MM.1S (cell line): Measurements from ENCODE around the gene COL24A1.

ENCODE experiments used
- DNase-seq: peaks from one replicate; pipeline ENCODE4 v3.0.0-alpha.2; 2015
- H2AFZ ChIP-seq: fragments of 300-600 bp; sonication (generic); 2 replicates; pipeline ENCODE4 v1.6.0; 2016; ENCODE audit warnings: antibody characterized with exemption, low read length
- H3F3A ChIP-seq: fragments of 300-600 bp; sonication (generic); 2 replicates; pipeline ENCODE4 v1.6.1; 2016; ENCODE audit warnings: mild to moderate bottlenecking, antibody characterized with exemption, low read length, moderate library complexity, mixed read lengths; ENCODE audit not compliant: insufficient read depth
- H3K27ac ChIP-seq: fragments of 300-600 bp; sonication (generic); 2 replicates; pipeline ENCODE4 v1.5.1; 2016; ENCODE audit warnings: mild to moderate bottlenecking, low read length
- H3K27me3 ChIP-seq: fragments of 300-600 bp; sonication (generic); replicated peaks from 2 replicates; pipeline ENCODE4 v1.6.0; 2016; ENCODE audit warnings: low read length; ENCODE audit not compliant: insufficient read depth
- H3K36me3 ChIP-seq: fragments of 300-600 bp; sonication (generic); replicated peaks from 2 replicates; pipeline ENCODE4 v1.6.1; 2016; ENCODE audit warnings: mild to moderate bottlenecking, low read length, mixed read lengths; ENCODE audit not compliant: insufficient read depth
- H3K4me1 ChIP-seq: fragments of 300-600 bp; sonication (generic); 2 replicates; pipeline ENCODE4 v1.6.1; 2016; ENCODE audit warnings: low read length, mixed read lengths
- H3K4me2 ChIP-seq: fragments of 300-600 bp; sonication (generic); 2 replicates; pipeline ENCODE4 v1.6.0; 2016; ENCODE audit warnings: low read depth, low read length
- H3K4me3 ChIP-seq: fragments of 300-600 bp; sonication (generic); 2 replicates; pipeline ENCODE4 v1.5.1; 2016; ENCODE audit warnings: low read length, mixed read lengths
- H3K79me2 ChIP-seq: fragments of 300-600 bp; sonication (generic); 2 replicates; pipeline ENCODE4 v1.6.1; 2016; ENCODE audit warnings: mixed run types, low read length, mixed read lengths
- H3K9ac ChIP-seq: fragments of 300-600 bp; sonication (generic); 2 replicates; pipeline ENCODE4 v1.6.1; 2016; ENCODE audit warnings: low read length, mixed read lengths
- H3K9me2 ChIP-seq: fragments of 300-600 bp; sonication (generic); replicated peaks from 2 replicates; pipeline ENCODE4 v1.6.1; 2016; ENCODE audit warnings: mild to moderate bottlenecking, low read length, mixed read lengths; ENCODE audit not compliant: insufficient read depth
- H3K9me3 ChIP-seq: fragments of 300-600 bp; sonication (generic); replicated peaks from 2 replicates; pipeline ENCODE4 v1.6.1; 2016; ENCODE audit warnings: mild to moderate bottlenecking, low read length, mixed read lengths; ENCODE audit not compliant: insufficient read depth
- H4K20me1 ChIP-seq: fragments of 300-600 bp; sonication (generic); 2 replicates; pipeline ENCODE4 v1.6.1; 2016; ENCODE audit warnings: mild to moderate bottlenecking, low read length, moderate library complexity, mixed read lengths; ENCODE audit not compliant: insufficient read depth
- CTCF ChIP-seq: fragments of 300-600 bp; sonication (generic); IDR thresholded peaks from 2 replicates; pipeline ENCODE4 v1.5.1; 2016; ENCODE audit warnings: antibody characterized with exemption, low read length, mixed read lengths
- EZH2 ChIP-seq: fragments of 300-600 bp; sonication (generic); optimal IDR thresholded peaks from 2 replicates; pipeline ENCODE3; 2017; ENCODE audit warnings: low read depth, mild to moderate bottlenecking, antibody characterized with exemption, low read length, mixed read lengths
- EZH2phosphoT487 ChIP-seq: fragments of 300-600 bp; sonication (generic); IDR thresholded peaks from 2 replicates; pipeline ENCODE4 v1.6.1; 2018; ENCODE audit warnings: antibody characterized with exemption, low read length

COL24A1 gene

GRCh38 chr1:85943945-85944344 lies 212.6 kb downstream of the COL24A1 start:
- no peaks in the 10 kb centered on the region for H3K27me3 ChIP-seq
- peaks cover 3% of the 10 kb centered on the region; the same call in 1 of the 2 replicates for H3F3A ChIP-seq
- H3K9me2 ChIP-seq, result no peaks in the 10 kb centered on the region
- H3K79me2 ChIP-seq, result no peaks in the 10 kb centered on the region
- H4K20me1 ChIP-seq, result no peaks in the 10 kb centered on the region
- H2AFZ ChIP-seq, result no peak overlapping the region
- peaks cover 16% of the 10 kb centered on the region for H3K4me1 ChIP-seq
- no peak overlapping the region for H3K4me3 ChIP-seq
- no peak overlapping the region for H3K4me2 ChIP-seq
- H3K9me3 ChIP-seq, result no peaks in the 10 kb centered on the region
- no peak for TF ChIP-seq EZH2
- TF ChIP-seq CTCF, result no peak
- no peak for TF ChIP-seq EZH2phosphoT487
- H3K36me3 ChIP-seq, result no peaks in the 10 kb centered on the region
- DNase-seq, result no peak
- H3K27ac ChIP-seq, result no peak overlapping the region
- no peak overlapping the region for H3K9ac ChIP-seq

GRCh38 chr1:85943526-85943925 lies 213.0 kb downstream of the COL24A1 start:
- no peak for DNase-seq
- no peak for TF ChIP-seq EZH2
- Histone ChIP-seq H3K9me3 (no peaks in the 10 kb centered on the region), H3K36me3 (no peaks in the 10 kb centered on the region), H3K27ac (no peak overlapping the region), H3K4me2 (no peak overlapping the region), H3K9ac (no peak overlapping the region), H3F3A (peaks cover 3% of the 10 kb centered on the region; the same call in 1 of the 2 replicates), H3K79me2 (no peaks in the 10 kb centered on the region), H3K4me1 (peaks cover 16% of the 10 kb centered on the region), H4K20me1 (no peaks in the 10 kb centered on the region), H3K27me3 (no peaks in the 10 kb centered on the region), H3K9me2 (no peaks in the 10 kb centered on the region), H3K4me3 (no peak overlapping the region), H2AFZ (no peak overlapping the region)

- TF ChIP-seq EZH2phosphoT487 (no peak), EZH2 (no peak), CTCF (no peak)
- no peak for DNase-seq
- Histone ChIP-seq H3K27me3 (no peaks in the 10 kb centered on the region), H3K79me2 (no peaks in the 10 kb centered on the region), H3K27ac (no peak overlapping the region), H3K9me3 (no peaks in the 10 kb centered on the region), H3K9ac (no peak overlapping the region), H3F3A (peaks cover 3% of the 10 kb centered on the region; the same call in 1 of the 2 replicates), H3K4me1 (0 out of 2 replicates have a peak, but pooled peaks cover 4% of the 10 kb centered on the region), H3K4me3 (no peak overlapping the region), H2AFZ (no peak overlapping the region), H3K4me2 (no peak overlapping the region), H3K36me3 (no peaks in the 10 kb centered on the region), H4K20me1 (no peaks in the 10 kb centered on the region), H3K9me2 (no peaks in the 10 kb centered on the region)
Measured at GRCh38 chr1:85940656-85941306, 215.8 kb downstream of the COL24A1 start.

GRCh38 chr1:85938829-85939228 lies 217.7 kb downstream of the COL24A1 start:
- Histone ChIP-seq H3K9me2 (no peaks in the 10 kb centered on the region), H4K20me1 (no peaks in the 10 kb centered on the region), H3K36me3 (no peaks in the 10 kb centered on the region), H3K9ac (no peak overlapping the region), H3K9me3 (no peaks in the 10 kb centered on the region), H3F3A (peaks cover under 1% of the 10 kb centered on the region; the same call in 1 of the 2 replicates), H3K27ac (no peak overlapping the region), H3K79me2 (no peaks in the 10 kb centered on the region), H3K4me3 (no peak overlapping the region), H2AFZ (no peak overlapping the region), H3K4me2 (no peak overlapping the region), H3K4me1 (0 out of 2 replicates have a peak, but pooled peaks cover 4% of the 10 kb centered on the region), H3K27me3 (no peaks in the 10 kb centered on the region)
- no peak for TF ChIP-seq EZH2phosphoT487
- no peak for TF ChIP-seq CTCF
- no peak for TF ChIP-seq EZH2
- DNase-seq, result no peak
